Measurements from ENCODE around the gene PIP5K1C. TPM values are rescaled to one million over a fixed set of nuclear protein-coding genes. Genes with fewer than 3 reads are reported as not detected.
A peak's percentile ranks its signal among the peaks of the same experiment; 100 is the strongest.

PIP5K1C gene, protein sequence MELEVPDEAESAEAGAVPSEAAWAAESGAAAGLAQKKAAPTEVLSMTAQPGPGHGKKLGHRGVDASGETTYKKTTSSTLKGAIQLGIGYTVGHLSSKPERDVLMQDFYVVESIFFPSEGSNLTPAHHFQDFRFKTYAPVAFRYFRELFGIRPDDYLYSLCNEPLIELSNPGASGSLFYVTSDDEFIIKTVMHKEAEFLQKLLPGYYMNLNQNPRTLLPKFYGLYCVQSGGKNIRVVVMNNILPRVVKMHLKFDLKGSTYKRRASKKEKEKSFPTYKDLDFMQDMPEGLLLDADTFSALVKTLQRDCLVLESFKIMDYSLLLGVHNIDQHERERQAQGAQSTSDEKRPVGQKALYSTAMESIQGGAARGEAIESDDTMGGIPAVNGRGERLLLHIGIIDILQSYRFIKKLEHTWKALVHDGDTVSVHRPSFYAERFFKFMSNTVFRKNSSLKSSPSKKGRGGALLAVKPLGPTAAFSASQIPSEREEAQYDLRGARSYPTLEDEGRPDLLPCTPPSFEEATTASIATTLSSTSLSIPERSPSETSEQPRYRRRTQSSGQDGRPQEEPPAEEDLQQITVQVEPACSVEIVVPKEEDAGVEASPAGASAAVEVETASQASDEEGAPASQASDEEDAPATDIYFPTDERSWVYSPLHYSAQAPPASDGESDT
- total RNA-seq (2014; rRNA removed; shearing (Covaris generic)) = 13.7 and 15.6 TPM in 2 replicates

GRCh38 chr19:3700242-3701032, at the start of gene PIP5K1C:
PIP5K1C (minus strand) TSS chr19:3700468; CDS start chr19:3700390, 78 bp downstream.
- DNase-seq = peak; percentile 99
- peak within 1 kb of the TSS; percentile 70 for H3K4me3 ChIP-seq (ENCODE audit: insufficient read depth, low read depth, low read length)
- H3K36me3 ChIP-seq (replicated peaks; ENCODE audit: control insufficient read depth, insufficient read depth, low read length) = no peaks in the 10 kb centered on the region
- H3K27me3 ChIP-seq (ENCODE audit: control insufficient read depth, insufficient read depth, low read length) = no peaks in the 10 kb centered on the region

- H3K36me3 ChIP-seq (replicated peaks; ENCODE audit: control insufficient read depth, insufficient read depth, low read length) = peaks cover 2% of the 10 kb centered on the region
- no peak for DNase-seq
- H3K4me3 ChIP-seq (ENCODE audit: insufficient read depth, low read depth, low read length) = no peak overlapping the region
- no peaks in the 10 kb centered on the region for H3K27me3 ChIP-seq (ENCODE audit: control insufficient read depth, insufficient read depth, low read length)
Observed at GRCh38 chr19:3748965-3749364, 48.7 kb upstream of the PIP5K1C start.

DNA sequence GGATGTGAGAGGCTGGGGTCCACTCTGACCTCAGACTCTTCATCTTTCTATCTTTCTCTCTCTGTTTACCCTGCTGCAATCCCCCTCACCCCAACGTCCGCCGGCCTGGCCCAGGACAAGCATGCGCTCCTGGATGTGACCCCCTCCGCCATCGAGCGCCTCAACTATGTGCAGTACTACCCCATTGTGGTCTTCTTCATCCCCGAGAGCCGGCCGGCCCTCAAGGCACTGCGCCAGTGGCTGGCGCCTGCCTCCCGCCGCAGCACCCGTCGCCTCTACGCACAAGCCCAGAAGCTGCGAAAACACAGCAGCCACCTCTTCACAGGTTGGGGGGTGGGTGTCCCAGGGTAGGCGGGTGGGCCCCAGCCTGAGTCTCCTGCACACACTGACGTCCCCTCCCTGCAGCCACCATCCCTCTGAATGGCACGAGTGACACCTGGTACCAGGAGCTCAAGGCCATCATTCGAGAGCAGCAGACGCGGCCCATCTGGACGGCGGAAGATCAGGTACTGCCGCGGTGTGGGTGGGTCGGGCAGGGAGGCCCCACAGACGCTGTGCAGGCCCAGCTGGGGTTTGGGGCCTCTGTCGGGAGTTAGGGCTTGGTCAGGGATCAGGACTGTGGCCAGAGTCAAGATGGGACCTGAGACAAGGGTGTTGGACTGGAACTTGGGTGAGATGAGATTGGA, 46.2 kb upstream of the PIP5K1C start:
- no peak overlapping the region for H3K4me3 ChIP-seq (ENCODE audit: insufficient read depth, low read depth, low read length)
- no peaks in the 10 kb centered on the region for H3K27me3 ChIP-seq (ENCODE audit: control insufficient read depth, insufficient read depth, low read length)
- H3K36me3 ChIP-seq (replicated peaks; ENCODE audit: control insufficient read depth, insufficient read depth, low read length) = peaks cover 2% of the 10 kb centered on the region
- DNase-seq = peak; percentile 54

DNA sequence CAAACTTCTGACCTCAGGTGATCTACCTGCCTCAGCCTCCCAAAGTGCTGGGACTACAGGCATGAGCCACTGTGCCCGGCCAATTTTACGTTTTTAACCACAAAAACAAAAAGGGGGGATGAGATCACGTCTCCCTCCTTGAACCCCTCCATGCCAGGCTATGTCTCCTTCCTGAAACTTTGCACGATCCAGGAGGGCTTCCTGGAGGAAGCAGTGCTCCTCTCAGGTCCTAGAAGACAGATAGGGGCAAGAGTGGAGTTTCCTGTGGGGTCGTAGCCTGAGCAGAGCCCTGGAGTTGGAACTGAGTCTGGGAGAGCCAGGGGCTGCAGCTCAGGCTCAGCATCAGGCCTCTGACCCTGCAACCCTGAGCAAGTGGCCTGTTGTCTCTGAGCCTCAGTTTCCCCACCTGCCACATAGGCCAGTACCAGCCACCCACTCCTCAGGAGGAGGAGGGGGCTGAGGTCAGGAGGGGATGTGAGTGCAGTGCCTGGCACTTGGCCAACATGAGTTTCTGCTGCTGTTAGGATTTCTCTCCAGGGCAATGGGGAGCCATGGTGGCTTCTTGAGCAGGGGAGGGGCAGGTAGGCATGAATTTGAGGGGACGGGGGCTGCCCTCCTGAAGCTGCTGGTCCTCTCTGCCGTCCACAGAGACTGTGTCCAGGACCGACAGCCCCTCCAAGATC, 45.2 kb upstream of the PIP5K1C start:
- H3K27me3 ChIP-seq (ENCODE audit: control insufficient read depth, insufficient read depth, low read length) = no peaks in the 10 kb centered on the region
- no peak overlapping the region for H3K4me3 ChIP-seq (ENCODE audit: insufficient read depth, low read depth, low read length)
- DNase-seq = no peak
- H3K36me3 ChIP-seq (replicated peaks; ENCODE audit: control insufficient read depth, insufficient read depth, low read length) = peaks cover 2% of the 10 kb centered on the region

GRCh38 chr19:3743486-3743885, 43.2 kb upstream of the PIP5K1C start:
- H3K27me3 ChIP-seq (ENCODE audit: control insufficient read depth, insufficient read depth, low read length) = no peaks in the 10 kb centered on the region
- H3K4me3 ChIP-seq (ENCODE audit: insufficient read depth, low read depth, low read length) = no peak overlapping the region
- DNase-seq = peak; percentile 61
- H3K36me3 ChIP-seq (replicated peaks; ENCODE audit: control insufficient read depth, insufficient read depth, low read length) = no peaks in the 10 kb centered on the region

GRCh38 chr19:3740431-3740830, 40.2 kb upstream of the PIP5K1C start:
- Histone ChIP-seq H3K36me3 (replicated peaks; ENCODE audit: control insufficient read depth, insufficient read depth, low read length) (no peaks in the 10 kb centered on the region; the same call in 1 of the 2 replicates), H3K27me3 (ENCODE audit: control insufficient read depth, insufficient read depth, low read length) (no peaks in the 10 kb centered on the region), H3K4me3 (ENCODE audit: insufficient read depth, low read depth, low read length) (no peak overlapping the region)
- peak; percentile 47 for DNase-seq

DNA sequence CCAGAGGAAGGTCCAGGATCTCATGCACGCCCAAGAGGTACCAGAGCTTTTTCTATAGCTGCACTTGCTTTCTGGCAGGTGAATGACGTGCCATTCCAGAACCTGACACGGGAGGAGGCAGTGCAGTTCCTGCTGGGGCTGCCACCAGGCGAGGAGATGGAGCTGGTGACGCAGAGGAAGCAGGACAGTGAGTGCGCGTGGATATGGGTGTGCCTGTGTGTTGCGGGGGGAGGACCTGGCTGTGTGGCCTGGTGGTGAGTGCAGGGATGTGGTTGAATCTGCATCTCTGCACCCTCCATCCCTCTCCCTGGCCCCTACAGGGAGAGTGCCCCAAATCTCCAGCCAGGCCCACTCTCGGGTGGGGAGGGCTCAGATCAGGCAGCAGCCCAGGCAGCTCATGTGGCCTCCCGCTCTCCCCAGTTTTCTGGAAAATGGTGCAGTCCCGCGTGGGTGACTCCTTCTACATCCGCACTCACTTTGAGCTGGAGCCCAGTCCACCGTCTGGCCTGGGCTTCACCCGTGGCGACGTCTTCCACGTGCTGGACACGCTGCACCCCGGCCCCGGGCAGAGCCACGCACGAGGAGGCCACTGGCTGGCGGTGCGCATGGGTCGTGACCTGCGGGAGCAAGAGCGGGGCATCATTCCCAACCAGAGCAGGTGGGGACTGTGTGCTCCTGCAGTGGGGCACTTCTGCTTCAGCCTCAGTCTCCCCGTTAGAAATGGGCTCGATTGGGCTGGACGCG, 38.4 kb upstream of the PIP5K1C start:
- Histone ChIP-seq H3K36me3 (replicated peaks; ENCODE audit: control insufficient read depth, insufficient read depth, low read length) (no peaks in the 10 kb centered on the region; the same call in 1 of the 2 replicates), H3K27me3 (ENCODE audit: control insufficient read depth, insufficient read depth, low read length) (no peaks in the 10 kb centered on the region), H3K4me3 (ENCODE audit: insufficient read depth, low read depth, low read length) (no peak overlapping the region)
- DNase-seq = peak; percentile 46

DNA sequence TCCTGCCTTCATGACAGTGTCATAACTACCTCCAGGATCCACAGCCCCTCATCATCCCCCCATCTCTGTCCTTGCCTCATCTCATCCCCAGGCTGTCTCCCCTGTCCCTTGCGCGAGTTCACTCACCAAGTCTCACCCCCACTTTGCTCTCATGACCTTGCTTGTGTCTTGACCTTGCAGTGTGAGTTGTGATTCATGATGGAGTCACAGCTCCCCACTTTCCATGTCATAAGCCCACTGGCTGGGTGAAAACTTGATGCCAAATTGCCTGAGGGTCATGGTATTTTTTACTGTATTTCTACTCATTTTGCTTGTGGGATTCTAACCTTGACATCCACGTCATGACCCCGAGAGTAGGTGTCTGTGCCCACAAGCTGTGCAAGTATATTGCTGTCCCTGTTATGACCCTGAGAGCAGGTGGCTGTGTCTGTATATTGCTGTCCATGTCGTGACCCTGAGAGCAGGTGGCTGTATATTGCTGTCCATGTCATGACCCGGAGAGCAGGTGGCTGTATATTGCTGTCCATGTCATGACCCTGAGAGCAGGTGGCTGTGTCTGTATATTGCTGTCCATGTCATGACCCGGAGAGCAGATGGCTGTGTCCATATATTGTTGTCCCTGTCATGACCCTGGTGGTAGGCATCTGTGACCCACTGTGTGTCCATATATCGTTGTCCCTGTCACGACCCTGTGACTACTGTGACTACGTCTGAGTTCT, 37.4 kb upstream of the PIP5K1C start:
- DNase-seq = no peak
- Histone ChIP-seq H3K4me3 (ENCODE audit: insufficient read depth, low read depth, low read length) (no peak overlapping the region), H3K36me3 (replicated peaks; ENCODE audit: control insufficient read depth, insufficient read depth, low read length) (no peaks in the 10 kb centered on the region; the same call in 1 of the 2 replicates), H3K27me3 (ENCODE audit: control insufficient read depth, insufficient read depth, low read length) (no peaks in the 10 kb centered on the region)

- DNase-seq = no peak
- Histone ChIP-seq H3K27me3 (ENCODE audit: control insufficient read depth, insufficient read depth, low read length) (no peaks in the 10 kb centered on the region), H3K4me3 (ENCODE audit: insufficient read depth, low read depth, low read length) (no peak overlapping the region), H3K36me3 (replicated peaks; ENCODE audit: control insufficient read depth, insufficient read depth, low read length) (no peaks in the 10 kb centered on the region; the same call in 1 of the 2 replicates)
Observed at GRCh38 chr19:3736106-3736724, 35.9 kb upstream of the PIP5K1C start.

- Histone ChIP-seq H3K36me3 (replicated peaks; ENCODE audit: control insufficient read depth, insufficient read depth, low read length) (no peaks in the 10 kb centered on the region; the same call in 1 of the 2 replicates), H3K4me3 (ENCODE audit: insufficient read depth, low read depth, low read length) (no peak overlapping the region), H3K27me3 (ENCODE audit: control insufficient read depth, insufficient read depth, low read length) (no peaks in the 10 kb centered on the region)
- DNase-seq = no peak
Observed at GRCh38 chr19:3734310-3734600, 34.0 kb upstream of the PIP5K1C start.

- no peaks in the 10 kb centered on the region for H3K27me3 ChIP-seq (ENCODE audit: control insufficient read depth, insufficient read depth, low read length)
- H3K4me3 ChIP-seq (ENCODE audit: insufficient read depth, low read depth, low read length) = no peak overlapping the region
- DNase-seq = no peak
- H3K36me3 ChIP-seq (replicated peaks; ENCODE audit: control insufficient read depth, insufficient read depth, low read length) = no peaks in the 10 kb centered on the region; the same call in 1 of the 2 replicates
Observed at GRCh38 chr19:3733549-3734309, 33.5 kb upstream of the PIP5K1C start.

- Histone ChIP-seq H3K27me3 (ENCODE audit: control insufficient read depth, insufficient read depth, low read length) (no peaks in the 10 kb centered on the region), H3K36me3 (replicated peaks; ENCODE audit: control insufficient read depth, insufficient read depth, low read length) (no peaks in the 10 kb centered on the region; the same call in 1 of the 2 replicates), H3K4me3 (ENCODE audit: insufficient read depth, low read depth, low read length) (no peak overlapping the region)
- DNase-seq = no peak
Observed at GRCh38 chr19:3732108-3732507, 31.8 kb upstream of the PIP5K1C start.

All from H7 (cell line).